ENCODE data around the gene DPP6.

Gene DPP6

GRCh38 chr7:154475864-154476263 is 423.7 kb downstream of the DPP6 start:
- DNase-seq, result no peak

- DNase-seq, result peak; percentile 17
Observed at GRCh38 chr7:154480817-154481216, 428.6 kb downstream of the DPP6 start.

DNA sequence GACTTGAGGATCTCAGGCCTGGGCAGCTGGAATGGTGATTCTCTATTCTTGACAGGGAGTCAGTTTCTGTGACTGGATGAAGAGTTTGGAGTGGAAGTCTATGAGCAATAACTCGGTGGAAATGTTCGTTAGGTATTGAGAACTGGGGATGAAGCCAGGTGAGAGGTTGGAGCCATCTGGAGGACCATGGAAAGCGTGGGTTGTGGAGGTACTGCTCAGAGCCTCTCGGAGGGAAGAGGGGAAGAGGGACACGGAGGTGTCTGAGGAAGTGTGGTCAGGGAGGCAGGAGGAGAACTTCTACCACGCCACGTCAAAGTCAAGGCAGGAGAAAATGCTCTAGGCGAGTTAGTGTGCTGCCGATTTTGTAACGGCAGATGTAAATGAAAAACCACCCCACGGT is 430.7 kb downstream of the DPP6 start:
- DNase-seq, result no peak

- peak; percentile 40 for DNase-seq
Observed at GRCh38 chr7:154484406-154484805, 432.2 kb downstream of the DPP6 start.

- no peak for DNase-seq
Observed at GRCh38 chr7:154484943-154485342, 432.7 kb downstream of the DPP6 start.

- no peak for DNase-seq
Observed at GRCh38 chr7:154489897-154490296, 437.7 kb downstream of the DPP6 start.

DNA sequence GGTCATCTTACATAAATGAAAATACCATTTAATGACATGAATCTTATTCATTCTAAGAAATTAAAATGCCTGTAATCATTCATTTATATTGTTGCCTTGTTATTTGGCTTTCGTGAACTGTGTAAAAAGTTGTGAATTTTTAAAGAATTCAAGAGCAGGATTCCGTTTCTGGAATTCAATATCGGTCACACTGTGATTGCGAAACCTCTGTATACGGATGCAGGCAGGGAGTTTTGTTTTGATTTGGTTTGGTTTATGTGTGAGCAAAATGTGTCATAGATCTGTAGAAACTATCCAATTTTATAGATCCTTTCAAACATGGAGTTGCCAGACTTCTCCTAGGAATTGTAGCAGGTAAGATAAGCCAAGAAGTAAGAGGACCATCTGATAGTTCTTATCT is 441.4 kb downstream of the DPP6 start:
- DNase-seq, result no peak

- no peak for DNase-seq
Observed at GRCh38 chr7:154497751-154498150, 445.6 kb downstream of the DPP6 start.

DNA sequence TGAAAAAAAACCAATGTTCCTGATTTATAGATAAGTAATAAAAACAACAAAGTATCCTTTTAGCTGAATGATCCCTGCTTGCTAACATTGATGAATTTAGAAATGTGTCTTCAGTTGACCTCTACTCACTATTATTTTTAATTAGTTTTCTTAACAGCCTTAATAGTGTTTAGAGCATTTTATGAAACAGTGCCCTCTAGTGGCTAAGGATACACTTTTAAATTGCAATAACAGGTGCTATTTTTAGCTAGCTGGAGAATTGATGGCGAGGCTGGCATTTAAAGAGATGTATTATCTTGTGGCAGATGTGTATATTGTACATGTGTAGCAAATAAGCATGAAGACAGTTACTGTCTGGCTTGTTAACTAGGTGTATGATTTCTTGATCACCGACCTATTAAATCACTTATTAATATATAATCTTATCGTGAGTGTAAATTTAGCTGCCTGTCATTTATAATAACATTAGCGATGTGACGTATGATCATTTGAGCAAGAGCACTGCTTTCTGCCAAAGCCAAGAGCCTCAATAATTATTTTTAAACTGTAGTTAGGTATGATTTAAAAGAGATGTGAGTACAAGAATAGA is 451.9 kb downstream of the DPP6 start:
- DNase-seq, result peak; percentile 64

- DNase-seq, result no peak
Observed at GRCh38 chr7:154504918-154505317, 452.7 kb downstream of the DPP6 start.

DNA sequence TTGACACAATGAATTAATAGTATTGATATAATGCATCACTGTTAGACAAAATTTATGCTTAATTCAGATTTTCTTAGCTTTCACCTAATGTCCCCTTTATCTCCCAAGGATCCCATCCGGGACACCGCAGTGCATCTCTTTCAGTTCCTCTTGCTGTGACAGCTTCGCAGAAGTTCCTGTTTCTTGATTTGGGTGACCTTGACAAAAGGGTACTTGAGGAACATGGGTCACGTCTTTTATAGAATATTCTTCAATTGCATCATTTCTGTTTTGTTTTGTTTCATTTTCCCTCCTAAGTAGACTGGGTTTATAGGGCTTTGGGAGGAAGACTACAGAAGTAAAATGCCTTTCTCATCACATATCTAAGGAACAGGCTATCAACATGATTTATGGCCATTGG is 453.2 kb downstream of the DPP6 start:
- no peak for DNase-seq

GRCh38 chr7:154509192-154509591 is 457.0 kb downstream of the DPP6 start:
- no peak for DNase-seq

GRCh38 chr7:154512121-154512833 is 460.1 kb downstream of the DPP6 start:
- DNase-seq, result no peak

- no peak for DNase-seq
Observed at GRCh38 chr7:154517768-154518167, 465.6 kb downstream of the DPP6 start.

DNA sequence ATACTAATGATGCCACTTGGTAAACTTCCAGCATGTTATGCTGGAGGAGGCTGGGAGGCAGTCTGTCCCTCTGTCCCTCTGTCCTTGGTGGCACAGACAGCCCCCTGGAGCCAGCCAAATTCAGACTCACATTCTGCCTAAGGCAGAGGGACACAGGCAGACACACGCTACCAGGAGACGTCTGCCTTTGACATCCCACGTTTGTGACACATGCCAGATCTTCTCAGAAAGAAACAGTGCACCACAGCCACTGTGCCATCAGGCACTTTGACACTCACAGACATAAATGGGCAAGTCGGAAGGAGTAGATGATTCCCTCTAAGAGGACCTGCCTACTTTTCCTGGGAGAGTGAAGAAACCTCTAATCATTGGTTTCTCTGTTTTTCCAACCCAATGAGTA is 467.0 kb downstream of the DPP6 start:
- no peak for DNase-seq

GRCh38 chr7:154530136-154530535 is 477.9 kb downstream of the DPP6 start:
- DNase-seq, result no peak

GRCh38 chr7:154532771-154533170 is 480.6 kb downstream of the DPP6 start:
- no peak for DNase-seq

- DNase-seq, result no peak
Observed at GRCh38 chr7:154540596-154540995, 488.4 kb downstream of the DPP6 start.

DNA sequence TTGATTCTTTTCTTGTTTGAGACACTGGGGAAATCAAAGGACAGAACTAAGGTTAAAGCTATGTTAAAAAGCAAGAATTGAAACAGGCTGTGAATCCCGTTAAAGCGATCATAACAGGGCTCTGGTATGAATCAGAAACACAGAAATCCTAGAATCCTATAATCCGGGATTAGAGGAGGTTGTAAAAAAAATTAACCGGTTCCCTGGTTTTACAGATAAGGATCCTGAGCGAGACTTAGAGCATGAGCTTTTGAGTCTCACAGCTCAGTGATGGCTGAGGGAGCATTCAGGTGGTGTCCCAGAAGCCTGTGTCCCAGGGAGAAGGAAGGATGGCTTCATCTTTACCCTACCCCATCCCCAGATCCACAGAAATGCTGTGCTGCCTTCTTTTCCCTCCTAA is 489.4 kb downstream of the DPP6 start:
- DNase-seq, result no peak

DNA sequence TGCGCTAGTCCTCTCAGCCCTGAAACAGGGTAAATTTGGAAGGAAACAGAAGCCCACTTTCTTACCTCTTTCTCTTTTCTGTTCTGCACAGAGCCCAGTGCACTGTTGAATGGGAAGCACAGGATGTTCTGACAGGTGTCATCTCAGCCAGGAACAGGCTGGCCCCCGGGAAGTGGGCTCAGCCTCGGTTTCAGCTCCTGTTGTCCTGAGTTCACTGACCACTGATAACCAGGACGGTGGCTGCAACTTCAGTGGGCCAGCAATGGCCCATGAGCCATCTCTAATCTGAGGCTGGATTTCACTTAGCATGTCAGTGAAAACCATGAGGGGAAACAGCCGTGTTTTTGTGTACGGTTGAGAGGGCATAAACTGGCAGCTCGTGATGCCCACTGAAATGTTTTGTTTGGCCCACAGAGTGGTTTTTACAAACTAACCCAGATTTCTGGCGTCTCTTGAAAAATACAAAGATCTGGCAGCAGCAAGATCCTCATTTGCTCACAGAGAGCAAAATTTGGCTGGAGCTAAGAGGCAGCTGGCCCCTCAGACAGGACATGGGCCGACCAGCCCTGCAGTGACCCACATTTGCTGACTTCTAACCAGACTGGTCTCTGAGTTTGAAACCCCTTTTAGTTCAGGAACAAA is 494.9 kb downstream of the DPP6 start:
- DNase-seq, result no peak

DNA sequence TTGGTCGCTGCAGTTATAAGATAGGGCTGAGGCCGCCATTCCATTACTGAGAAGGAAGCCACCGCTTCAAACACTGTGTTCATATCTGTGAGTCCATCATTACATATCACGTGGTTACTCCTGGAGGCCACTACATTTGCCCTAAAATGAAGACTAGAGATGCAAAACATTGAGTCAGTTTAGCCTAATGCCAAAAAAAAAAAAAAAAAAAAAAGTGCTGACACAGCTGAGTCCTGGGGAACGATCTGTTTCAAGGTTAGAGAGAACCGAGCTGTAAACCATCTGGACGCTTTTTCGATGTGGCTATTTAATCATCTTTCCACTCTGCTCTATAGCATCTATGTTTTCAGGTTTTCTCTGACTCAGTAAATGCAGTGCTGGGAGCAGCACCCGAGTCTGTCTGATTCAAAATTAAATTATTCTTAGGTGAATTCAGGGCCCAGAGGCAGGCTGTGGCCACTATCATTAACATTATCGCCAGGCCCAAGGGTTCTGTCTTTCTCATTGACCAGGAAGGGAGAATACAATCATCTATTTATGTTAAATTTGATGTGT is 501.6 kb downstream of the DPP6 start:
- DNase-seq, result no peak

- no peak for DNase-seq
Observed at GRCh38 chr7:154559454-154559853, 507.3 kb downstream of the DPP6 start.

DNA sequence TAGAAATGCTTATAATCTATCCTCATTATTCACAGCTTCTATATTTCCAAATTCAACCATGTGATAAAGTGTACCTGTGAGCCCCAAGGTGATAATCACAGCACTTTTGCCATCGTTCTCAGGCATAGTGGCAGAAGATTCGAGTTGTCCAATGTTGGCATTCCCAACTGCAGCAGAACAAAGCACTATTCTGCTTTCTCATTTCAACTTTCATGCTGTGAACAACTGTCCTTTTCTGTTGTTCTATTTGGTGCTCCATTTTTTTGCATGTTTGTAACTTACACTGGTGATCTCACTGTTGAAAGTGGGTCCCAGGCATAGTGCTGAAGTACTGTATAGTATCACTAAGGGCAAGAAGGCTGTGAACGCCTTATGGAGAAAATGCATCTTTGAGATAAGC is 512.5 kb downstream of the DPP6 start:
- no peak for DNase-seq

DNA sequence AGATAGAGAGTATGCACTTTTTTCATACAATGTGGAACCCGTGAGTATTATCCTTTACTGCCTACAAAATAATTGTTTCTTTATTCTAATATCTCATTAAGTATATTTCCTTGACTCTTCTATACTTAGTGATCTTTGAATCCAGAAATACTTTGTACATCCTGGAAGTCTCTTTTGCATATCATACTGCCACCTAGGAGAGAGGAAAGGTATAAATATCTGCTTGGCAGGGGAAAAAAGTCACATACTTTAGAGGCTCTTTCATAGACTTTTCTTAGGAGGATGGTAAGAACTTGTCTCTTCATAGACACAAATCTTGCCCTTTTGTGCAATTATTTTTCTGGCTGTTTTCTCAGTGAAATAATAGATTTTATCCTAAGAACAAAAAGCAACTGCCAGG is 514.7 kb downstream of the DPP6 start:
- DNase-seq, result no peak

All from NCI-H345 (cell line).